Spinal cord (tissue), 10 donors: Measurements from ENCODE around the gene ATG3. TPM values are rescaled to one million over a fixed set of nuclear protein-coding genes. Genes with fewer than 3 reads are reported as not detected.

Source experiments
- DNase-seq, 6 donors: peaks; one replicate each; pipeline versions ENCODE4 v3.0.0 to v3.0.0-alpha.2; 2013 to 2015; ENCODE audit warnings: low spot score in 6 of 6, low read depth in 4 of 6
- H3K27ac ChIP-seq: one replicate; pipeline ENCODE4 v1.5.1; 2013; ENCODE audit warnings: low read depth, low read length, control low read depth
- H3K27me3 ChIP-seq: one replicate; pipeline ENCODE4 v1.6.1; 2013; ENCODE audit warnings: low read length; ENCODE audit not compliant: control insufficient read depth, insufficient read depth
- H3K36me3 ChIP-seq: one replicate; pipeline ENCODE4 v1.6.1; 2013; ENCODE audit warnings: low read length; ENCODE audit not compliant: control insufficient read depth, insufficient read depth
- H3K4me1 ChIP-seq: one replicate; pipeline ENCODE4 v1.6.1; 2013; ENCODE audit warnings: low read length; ENCODE audit not compliant: control insufficient read depth, insufficient read depth
- H3K4me3 ChIP-seq: one replicate; pipeline ENCODE4 v1.5.1; 2013; ENCODE audit warnings: low read depth, low read length, control low read depth
- H3K9me3 ChIP-seq: one replicate; pipeline ENCODE4 v1.6.1; 2013; ENCODE audit warnings: low read length; ENCODE audit not compliant: control insufficient read depth, insufficient read depth
- WGBS: methylation state at CpG from one replicate; pipeline ENCODE4 v1.1.5; 2013; ENCODE audit warnings: missing lambda C conversion rate; ENCODE audit not compliant: insufficient coverage; 5-methylcytosine and 5-hydroxymethylcytosine counted together
- polyA plus RNA-seq, 2 donors: library from polyadenylated mRNA; unstranded; fragments of 120-200 nt; gene quantifications; one replicate each; pipeline ENCODE4 v1.2.1, GENCODE V29; 2013; ENCODE audit not compliant: insufficient read length in 2 of 2
- total RNA-seq, 2 donors: library from RNA; depleted of rRNA in 1 of 2; stranded (reverse); fragments of 120-200 nt in 1 of 2; fragments of >200 nt in 1 of 2; gene quantifications; one replicate each; pipeline versions ENCODE4 v1.2.3 to v1.2.4, GENCODE V29; 2013 to 2014
- donor health status: healthy.

The ATG3 gene
- total and polyA plus RNA-seq, 4 donors, result 43.0 to 62.6 (median 49.7) TPM

DNA sequence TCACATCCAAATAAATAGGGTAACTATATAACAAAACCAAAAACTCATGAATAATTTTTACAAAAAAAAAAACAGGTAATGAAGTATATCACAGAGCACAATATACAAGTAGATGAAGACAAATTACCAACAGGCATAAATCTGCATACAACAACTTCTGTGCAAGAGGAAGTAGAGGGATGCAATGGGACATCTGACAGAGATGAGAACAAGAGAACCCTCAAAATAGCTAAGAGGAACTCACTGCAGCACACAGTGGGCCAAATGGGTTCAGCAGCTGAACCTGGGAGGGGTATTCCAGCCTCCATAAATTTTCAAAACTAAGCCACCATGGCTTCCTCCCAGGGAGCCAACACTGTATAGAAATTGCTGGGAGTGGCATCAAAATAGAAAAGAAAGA lies 52.9 kb downstream of the ATG3 start:
- H3K4me1 ChIP-seq, result no peaks in the 10 kb centered on the region
- no peaks in the 10 kb centered on the region for H3K36me3 ChIP-seq
- peaks cover 3% of the 10 kb centered on the region for H3K9me3 ChIP-seq
- no peak overlapping the region for H3K4me3 ChIP-seq
- DNase-seq, result no peak
- no peak overlapping the region for H3K27ac ChIP-seq
- no peaks in the 10 kb centered on the region for H3K27me3 ChIP-seq

DNA sequence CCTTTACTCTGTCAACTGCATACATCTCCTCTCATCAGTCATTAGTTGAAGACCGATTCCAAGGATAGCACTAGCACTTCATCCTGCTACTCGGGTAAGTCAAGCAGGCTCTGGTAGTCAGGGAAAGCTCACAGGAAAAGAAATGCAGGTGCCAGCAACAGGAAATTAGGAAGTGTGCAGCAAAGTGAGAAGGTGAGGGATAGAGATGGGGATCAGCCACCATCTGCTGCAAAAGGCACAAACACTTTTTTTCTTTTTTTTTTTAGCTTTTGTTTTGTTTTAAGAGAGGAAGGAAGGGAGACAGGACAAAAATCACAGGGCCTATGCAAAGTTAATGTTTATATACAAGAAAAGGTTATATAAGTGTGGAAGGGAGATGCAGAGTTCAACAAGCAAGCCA lies 53.5 kb downstream of the ATG3 start:
- H3K27ac ChIP-seq, result no peak overlapping the region
- H3K4me1 ChIP-seq, result no peaks in the 10 kb centered on the region
- H3K27me3 ChIP-seq, result no peaks in the 10 kb centered on the region
- DNase-seq, result no peak
- no peak overlapping the region for H3K4me3 ChIP-seq
- peaks cover 3% of the 10 kb centered on the region for H3K9me3 ChIP-seq
- 83% methylated on average over 1 of the region's 2 CpGs for WGBS
- H3K36me3 ChIP-seq, result no peaks in the 10 kb centered on the region

DNA sequence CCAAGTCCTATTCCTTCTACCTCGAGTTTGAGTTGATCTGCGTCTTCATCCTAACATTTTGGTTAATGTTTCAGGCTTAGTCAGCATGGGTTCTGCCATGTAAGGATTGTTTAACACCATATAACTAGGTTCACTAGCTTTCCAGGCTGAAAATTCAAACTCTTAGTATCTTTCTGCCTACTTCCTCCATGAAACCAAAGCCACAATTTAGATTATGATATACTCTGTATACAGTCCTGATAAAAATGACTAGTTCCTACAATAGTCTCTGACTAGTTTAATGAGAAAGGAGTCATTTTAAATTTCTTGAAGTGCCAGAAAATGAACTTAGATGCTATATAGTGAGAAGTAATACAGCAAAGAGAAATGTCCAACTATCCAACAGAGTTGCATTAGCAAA lies 55.9 kb downstream of the ATG3 start:
- H3K9me3 ChIP-seq, result no peaks in the 10 kb centered on the region
- DNase-seq, result no peak
- no peaks in the 10 kb centered on the region for H3K36me3 ChIP-seq
- H3K27me3 ChIP-seq, result no peaks in the 10 kb centered on the region
- H3K4me1 ChIP-seq, result no peaks in the 10 kb centered on the region
- H3K4me3 ChIP-seq, result no peak overlapping the region
- 75% methylated on average over 1 of the region's 2 CpGs for WGBS
- no peak overlapping the region for H3K27ac ChIP-seq

DNA sequence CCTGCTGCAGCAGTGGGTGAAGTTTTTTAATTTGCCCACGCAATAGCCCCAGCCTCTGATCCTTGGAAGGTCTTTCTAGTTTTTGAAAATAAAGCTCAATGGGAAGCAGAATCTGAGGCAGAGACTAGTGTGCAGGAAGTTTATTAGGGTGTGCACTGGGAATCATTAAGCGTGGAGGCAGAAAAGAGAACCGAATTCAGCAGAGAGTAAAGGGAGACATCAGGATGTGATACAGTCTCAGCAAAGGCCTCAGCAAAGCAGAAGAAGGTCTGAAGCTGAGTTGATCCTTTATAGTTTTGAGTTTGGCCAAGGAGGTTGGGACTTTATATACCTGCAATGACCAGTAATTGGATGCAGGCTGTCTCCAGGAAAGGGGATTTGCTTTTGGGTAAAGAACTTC lies 57.6 kb downstream of the ATG3 start:
- H3K27ac ChIP-seq, result no peak overlapping the region
- no peak for DNase-seq
- no peaks in the 10 kb centered on the region for H3K27me3 ChIP-seq
- H3K9me3 ChIP-seq, result no peaks in the 10 kb centered on the region
- H3K36me3 ChIP-seq, result no peaks in the 10 kb centered on the region
- no peak overlapping the region for H3K4me3 ChIP-seq
- WGBS, result 86% methylated on average over 3 of the region's 3 CpGs
- H3K4me1 ChIP-seq, result no peaks in the 10 kb centered on the region

DNA sequence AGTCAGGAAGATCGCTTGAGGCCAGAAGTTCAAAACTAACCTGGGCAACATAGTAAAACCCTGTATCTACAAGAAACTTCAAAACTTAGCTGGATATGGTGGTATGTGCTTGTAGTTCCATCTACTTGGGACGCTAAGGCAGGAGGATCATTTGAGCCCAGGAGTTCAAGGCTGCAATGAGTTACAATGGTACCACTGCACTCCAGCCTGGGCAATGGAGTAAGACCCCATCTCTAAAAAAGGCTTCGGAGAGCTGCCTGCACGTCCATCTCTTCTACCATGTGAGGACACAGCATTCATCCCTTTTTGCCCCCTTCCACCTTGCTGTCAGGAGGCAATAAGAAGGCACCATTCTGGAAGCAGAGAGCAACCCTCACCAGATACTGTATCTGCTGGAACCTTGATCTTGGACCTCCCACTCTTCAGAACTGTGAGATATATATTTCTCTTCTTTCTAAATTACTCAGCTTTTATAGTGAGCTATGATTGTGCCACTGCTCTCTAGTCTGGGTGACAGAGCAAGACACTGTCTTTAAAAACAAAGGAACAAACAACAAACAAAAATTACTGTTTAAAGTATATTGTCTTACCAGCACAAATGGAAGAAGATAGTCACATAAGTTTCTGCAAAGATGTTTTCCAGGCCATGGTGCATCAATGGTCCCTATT lies 58.3 kb downstream of the ATG3 start:
- DNase-seq, result no peak
- no peak overlapping the region for H3K4me3 ChIP-seq
- H3K27ac ChIP-seq, result no peak overlapping the region
- H3K27me3 ChIP-seq, result no peaks in the 10 kb centered on the region
- no peaks in the 10 kb centered on the region for H3K36me3 ChIP-seq
- WGBS, result 95% methylated on average over 2 of the region's 4 CpGs
- no peaks in the 10 kb centered on the region for H3K9me3 ChIP-seq
- H3K4me1 ChIP-seq, result no peaks in the 10 kb centered on the region

DNA sequence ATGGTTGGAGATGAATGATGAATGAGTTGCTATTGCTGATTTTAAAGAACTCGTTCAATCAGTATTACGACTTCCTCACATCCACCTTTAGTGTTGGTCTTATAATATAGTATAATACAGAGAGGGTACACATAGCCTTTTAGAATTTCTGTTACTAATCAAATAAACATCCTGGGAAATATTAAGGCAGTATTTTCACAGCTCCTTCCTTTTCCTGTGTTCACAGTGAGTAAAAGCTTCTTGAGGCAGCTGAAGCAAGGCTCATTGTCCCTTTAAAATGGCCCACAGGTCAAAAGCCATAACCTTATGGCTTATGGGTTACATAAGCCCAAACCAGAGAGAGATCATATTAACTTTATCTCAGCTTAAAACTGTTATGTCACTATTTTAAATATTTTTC lies 61.1 kb downstream of the ATG3 start:
- Histone ChIP-seq H3K4me1 (no peaks in the 10 kb centered on the region), H3K36me3 (no peaks in the 10 kb centered on the region), H3K4me3 (no peak overlapping the region), H3K27me3 (no peaks in the 10 kb centered on the region), H3K9me3 (no peaks in the 10 kb centered on the region), H3K27ac (no peak overlapping the region)
- WGBS, result no CpG with 5 or more reads among the region's 2 CpGs
- no peak for DNase-seq

DNA sequence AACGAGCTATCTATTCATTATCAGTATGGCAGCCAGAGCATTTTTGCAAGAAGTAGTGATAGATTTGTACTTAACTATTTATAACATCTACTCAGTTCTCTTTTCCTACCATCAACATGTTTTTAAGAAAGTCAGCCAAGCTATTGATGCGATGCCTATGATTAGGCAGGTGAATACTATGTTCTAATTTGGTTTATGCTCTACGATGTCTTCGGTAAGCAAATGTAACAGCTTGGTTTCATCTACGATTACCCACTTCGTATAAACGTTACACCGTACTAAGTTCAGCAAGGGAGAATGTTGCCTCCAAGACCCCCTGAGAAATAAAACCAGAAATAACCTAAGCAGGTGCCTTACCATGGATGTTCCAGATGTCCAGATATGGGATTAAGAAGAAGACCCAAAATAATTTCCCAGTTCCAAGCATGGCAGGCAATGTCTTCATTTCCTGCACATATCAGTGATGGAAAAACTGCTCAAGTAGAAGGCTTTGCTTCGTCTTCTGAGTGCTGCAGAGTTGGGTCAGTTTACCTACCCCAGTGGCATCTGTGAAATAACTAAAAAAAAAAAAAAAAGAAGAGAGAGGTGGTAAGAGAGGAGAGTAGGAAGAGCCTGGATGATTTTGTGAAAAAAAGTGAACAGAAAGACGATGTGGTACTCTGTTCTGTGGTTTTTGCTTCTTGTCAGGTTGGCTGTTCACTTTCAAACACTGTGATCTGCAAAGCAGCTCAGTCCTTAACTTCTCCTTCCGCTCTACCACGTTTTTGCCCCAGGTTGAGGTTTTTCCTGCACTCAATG lies 62.6 kb downstream of the ATG3 start, which contains the start of gene BTLA:
Gene BTLA, minus strand, starts transcription at position 559 of the 798 bp plus-strand sequence. Its CDS starts 114 bp downstream, at position 445.
- Histone ChIP-seq H3K4me1 (no peaks in the 10 kb centered on the region), H3K27me3 (no peaks in the 10 kb centered on the region), H3K4me3 (no peak within 1 kb of the TSS), H3K36me3 (no peaks in the 10 kb centered on the region), H3K27ac (no peak within 1 kb of the TSS), H3K9me3 (no peaks in the 10 kb centered on the region)
- no peak for DNase-seq
- 95% methylated on average over 6 of the region's 12 CpGs for WGBS

DNA sequence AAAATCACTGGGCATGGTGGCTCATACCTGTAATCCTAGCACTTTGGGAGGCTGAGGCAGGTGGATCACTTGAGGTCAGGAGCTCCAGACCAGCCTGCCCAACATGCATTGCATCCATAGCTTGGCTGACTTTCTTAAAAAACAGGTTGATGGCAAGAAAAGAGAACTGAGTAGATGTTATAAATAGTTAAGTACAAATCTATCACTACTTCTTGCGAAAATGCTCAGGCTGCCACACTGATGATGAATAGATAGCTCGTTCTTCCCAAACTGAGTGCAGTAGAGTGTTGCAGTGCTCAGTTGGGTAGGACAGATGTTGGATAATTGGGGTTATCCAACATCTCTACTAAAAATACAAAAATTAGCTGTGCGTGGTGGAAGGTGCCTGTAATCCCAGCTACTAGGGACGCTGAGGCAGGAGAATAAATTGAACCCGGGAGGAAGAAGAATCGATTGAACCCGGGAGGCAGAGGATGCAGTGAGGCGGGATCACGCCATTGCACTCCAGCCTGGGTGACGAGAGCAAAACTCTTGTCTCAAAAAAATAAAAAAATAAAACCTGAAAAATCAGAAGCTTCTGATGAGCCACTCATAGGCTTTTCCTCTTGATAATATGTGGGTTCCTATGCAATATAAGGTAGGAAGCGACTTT lies 63.7 kb downstream of the ATG3 start:
- Histone ChIP-seq H3K4me1 (no peaks in the 10 kb centered on the region), H3K4me3 (no peak overlapping the region), H3K9me3 (no peaks in the 10 kb centered on the region), H3K36me3 (no peaks in the 10 kb centered on the region), H3K27ac (no peak overlapping the region), H3K27me3 (no peaks in the 10 kb centered on the region)
- no peak for DNase-seq
- 100% methylated on average over 3 of the region's 11 CpGs for WGBS

DNA sequence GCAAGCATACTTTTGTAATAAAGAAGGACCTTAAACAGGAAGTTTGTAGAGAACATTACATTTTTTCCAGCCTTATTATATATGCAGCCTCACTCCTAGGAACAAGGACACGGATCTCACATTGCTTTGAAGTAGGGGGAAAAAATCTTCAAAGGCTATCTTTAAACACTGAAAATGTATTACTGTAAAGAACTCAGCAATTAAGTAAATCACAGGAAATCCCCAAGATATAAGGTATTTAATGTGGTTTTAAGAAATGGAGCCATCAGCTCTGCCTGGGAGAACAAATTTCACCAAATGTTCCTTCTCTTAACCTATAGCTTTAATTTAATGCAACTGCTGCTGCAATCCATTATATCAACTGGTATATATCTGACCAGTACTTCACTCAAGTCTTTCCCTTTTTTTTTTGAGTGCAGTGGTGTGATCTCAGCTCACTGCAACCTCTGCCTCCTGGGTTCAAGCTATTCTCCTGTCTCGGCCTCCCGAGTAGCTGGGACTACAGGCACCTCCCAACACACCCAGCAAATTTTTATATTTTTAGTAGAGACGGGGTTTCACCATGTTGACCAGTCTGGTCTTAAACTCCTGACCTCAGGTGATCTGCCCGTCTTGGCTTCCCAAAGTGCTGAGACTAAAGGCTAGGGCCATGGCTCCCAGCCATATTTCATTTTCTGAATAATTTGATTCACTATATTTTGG lies 65.2 kb downstream of the ATG3 start:
- Histone ChIP-seq H3K4me1 (no peaks in the 10 kb centered on the region), H3K27me3 (no peaks in the 10 kb centered on the region), H3K36me3 (no peaks in the 10 kb centered on the region), H3K9me3 (no peaks in the 10 kb centered on the region), H3K4me3 (no peak overlapping the region), H3K27ac (no peak overlapping the region)
- DNase-seq, result no peak
- no CpG with 5 or more reads among the region's 5 CpGs for WGBS
